ENCODE data around the gene AFF2.

The AFF2 gene

DNA sequence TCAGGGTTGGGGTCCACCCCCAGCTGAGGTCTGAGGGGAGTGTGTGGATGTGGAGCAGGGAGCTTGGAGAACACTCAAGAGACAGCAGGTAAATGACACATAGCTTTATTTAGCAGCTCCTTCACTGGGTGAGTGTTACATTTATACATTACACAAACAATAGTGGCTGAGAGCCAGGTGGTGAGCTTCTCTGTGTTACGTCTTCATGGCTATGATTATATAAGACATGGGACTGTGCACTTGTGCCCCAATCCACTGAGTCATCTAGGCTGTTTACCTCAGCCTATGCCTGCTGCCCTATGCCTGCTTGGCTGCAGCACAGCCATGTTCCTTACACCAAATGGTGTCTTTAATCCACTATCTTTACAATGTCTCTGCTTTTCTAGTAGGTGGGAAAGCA lies 459.6 kb downstream of the AFF2 start:
- POLR2A ChIA-PET = no interaction called here
- DNase-seq (ENCODE audit: extremely low spot score) = no peak
- TF ChIP-seq L3MBTL2 (conservative IDR thresholded peaks at IDR 0.05) (no peak), FOXA1 (IDR thresholded peaks at IDR 0.05) (no peak), FOXM1 (IDR thresholded peaks at IDR 0.05; ENCODE audit: borderline replicate concordance) (no peak), NFRKB (IDR thresholded peaks at IDR 0.05) (no peak), CTBP1 (IDR thresholded peaks at IDR 0.05; ENCODE audit: borderline replicate concordance) (no peak), BHLHE40 (IDR thresholded peaks at IDR 0.05; ENCODE audit: borderline replicate concordance) (no peak), TARDBP (IDR thresholded peaks at IDR 0.05) (no peak)
- CTCF ChIA-PET = no interaction called here

DNA sequence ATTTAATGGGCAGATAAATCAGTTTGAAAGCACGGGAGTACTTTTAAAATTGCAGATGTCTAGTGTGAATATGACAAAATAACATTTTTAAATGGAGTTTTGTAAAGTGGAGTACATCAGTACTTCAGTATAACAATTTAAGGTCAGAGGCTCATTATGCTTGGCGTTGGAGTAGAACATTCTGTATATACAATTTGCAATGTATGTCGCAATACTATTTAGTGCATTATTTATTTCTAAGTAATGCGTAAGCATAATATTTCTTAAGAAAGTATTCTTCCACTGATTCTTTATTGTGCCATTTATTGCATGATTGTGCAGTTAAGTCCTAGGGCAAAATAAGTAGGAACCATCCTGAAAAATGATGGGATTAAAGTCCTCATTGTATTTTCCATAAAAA lies 461.6 kb downstream of the AFF2 start:
- CTCF ChIA-PET = no interaction called here
- POLR2A ChIA-PET = no interaction called here
- no peak for DNase-seq (ENCODE audit: extremely low spot score)
- no peak for TF ChIP-seq NFRKB (IDR thresholded peaks at IDR 0.05)
- TF ChIP-seq HDGF (IDR thresholded peaks at IDR 0.05; ENCODE audit: borderline replicate concordance) = no peak
- TF ChIP-seq ELF4 (IDR thresholded peaks at IDR 0.05) = no peak
- no peak for TF ChIP-seq ARNT (IDR thresholded peaks at IDR 0.05)
- TF ChIP-seq SP1 (IDR thresholded peaks at IDR 0.05) = no peak
- TF ChIP-seq SUZ12 (IDR thresholded peaks at IDR 0.05) = no peak
- TF ChIP-seq FOXM1 (IDR thresholded peaks at IDR 0.05; ENCODE audit: borderline replicate concordance) = no peak
- TF ChIP-seq, protein P1, sequence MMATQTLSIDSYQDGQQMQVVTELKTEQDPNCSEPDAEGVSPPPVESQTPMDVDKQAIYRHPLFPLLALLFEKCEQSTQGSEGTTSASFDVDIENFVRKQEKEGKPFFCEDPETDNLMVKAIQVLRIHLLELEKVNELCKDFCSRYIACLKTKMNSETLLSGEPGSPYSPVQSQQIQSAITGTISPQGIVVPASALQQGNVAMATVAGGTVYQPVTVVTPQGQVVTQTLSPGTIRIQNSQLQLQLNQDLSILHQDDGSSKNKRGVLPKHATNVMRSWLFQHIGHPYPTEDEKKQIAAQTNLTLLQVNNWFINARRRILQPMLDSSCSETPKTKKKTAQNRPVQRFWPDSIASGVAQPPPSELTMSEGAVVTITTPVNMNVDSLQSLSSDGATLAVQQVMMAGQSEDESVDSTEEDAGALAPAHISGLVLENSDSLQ (IDR thresholded peaks at IDR 0.05) = no peak
- TF ChIP-seq TARDBP (IDR thresholded peaks at IDR 0.05) = no peak
- TF ChIP-seq FOXA1 (IDR thresholded peaks at IDR 0.05) = no peak
- TF ChIP-seq FOXK2 (IDR thresholded peaks at IDR 0.05) = no peak
- no peak for TF ChIP-seq L3MBTL2 (conservative IDR thresholded peaks at IDR 0.05)

DNA sequence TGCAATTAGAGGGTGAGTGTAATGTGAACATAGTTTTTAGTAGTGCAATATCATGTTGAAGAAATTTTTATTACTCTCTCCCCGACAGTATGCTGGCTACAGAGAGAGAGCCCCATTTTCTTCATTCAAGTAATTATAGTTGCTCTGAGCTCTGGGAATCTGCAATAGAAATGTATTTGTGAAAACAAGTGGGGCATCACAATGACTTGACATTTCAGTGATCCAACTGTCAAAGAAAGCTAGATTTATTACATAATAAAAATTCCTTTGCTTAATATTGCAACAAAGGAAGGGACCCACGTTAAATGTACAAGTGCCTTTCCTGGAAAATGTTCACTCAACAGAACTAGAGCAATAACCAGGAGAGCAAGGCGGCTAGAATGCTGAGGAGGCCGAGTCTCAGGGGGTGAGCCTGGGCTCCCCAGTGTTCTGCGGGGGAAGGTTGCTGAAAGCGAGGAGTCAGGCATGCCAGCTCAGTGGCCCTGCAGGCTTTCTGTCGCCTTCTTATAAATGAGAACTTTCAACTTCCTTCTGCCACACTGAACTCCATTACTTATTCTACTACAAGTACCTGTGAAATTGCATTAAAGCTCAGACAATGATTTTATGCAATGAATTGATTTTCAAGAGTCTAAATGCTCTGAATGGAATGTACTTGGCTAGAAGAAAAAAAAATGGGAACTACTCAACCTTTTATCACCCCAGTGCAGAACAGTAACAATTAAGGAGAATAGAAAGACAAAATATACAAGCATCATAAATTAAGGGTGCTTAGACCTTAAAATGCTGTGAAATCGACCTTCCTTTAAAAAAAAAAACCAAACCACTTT lies 476.4 kb downstream of the AFF2 start:
- POLR2A ChIA-PET = no interaction called here
- CTCF ChIA-PET = no interaction called here
- no peak for DNase-seq (ENCODE audit: extremely low spot score)
- TF ChIP-seq HDGF (IDR thresholded peaks at IDR 0.05; ENCODE audit: borderline replicate concordance) (no peak), FOXA1 (IDR thresholded peaks at IDR 0.05) (no peak)

DNA sequence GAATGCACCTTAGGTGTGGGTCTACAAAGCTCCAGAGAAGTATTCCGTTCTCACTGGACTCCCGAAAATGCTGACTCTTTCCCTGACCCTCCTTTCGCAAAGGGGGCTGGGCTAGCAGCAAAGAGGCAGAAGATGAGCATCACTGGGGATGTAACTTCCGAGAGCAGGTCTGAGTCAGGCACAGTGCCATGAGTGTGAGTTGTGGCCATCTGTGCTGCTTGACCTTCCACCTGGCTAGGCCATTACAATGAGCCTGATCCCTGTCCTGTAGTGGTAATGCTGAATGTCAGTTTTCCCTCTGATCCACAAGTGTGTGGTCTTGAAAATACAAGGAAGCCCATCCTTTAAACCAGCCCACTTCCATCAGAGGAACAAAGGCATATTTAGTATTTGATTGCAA lies 479.4 kb downstream of the AFF2 start:
- no peak for TF ChIP-seq FOXA1 (IDR thresholded peaks at IDR 0.05)
- TF ChIP-seq L3MBTL2 (conservative IDR thresholded peaks at IDR 0.05) = no peak
- TF ChIP-seq CTBP1 (IDR thresholded peaks at IDR 0.05; ENCODE audit: borderline replicate concordance) = no peak
- no peak for TF ChIP-seq FOXM1 (IDR thresholded peaks at IDR 0.05; ENCODE audit: borderline replicate concordance)
- TF ChIP-seq NFRKB (IDR thresholded peaks at IDR 0.05) = no peak
- TF ChIP-seq SP1 (IDR thresholded peaks at IDR 0.05) = no peak
- ChIA-PET POLR2A (no interaction called here), CTCF (no interaction called here)
- DNase-seq (ENCODE audit: extremely low spot score) = no peak

DNA sequence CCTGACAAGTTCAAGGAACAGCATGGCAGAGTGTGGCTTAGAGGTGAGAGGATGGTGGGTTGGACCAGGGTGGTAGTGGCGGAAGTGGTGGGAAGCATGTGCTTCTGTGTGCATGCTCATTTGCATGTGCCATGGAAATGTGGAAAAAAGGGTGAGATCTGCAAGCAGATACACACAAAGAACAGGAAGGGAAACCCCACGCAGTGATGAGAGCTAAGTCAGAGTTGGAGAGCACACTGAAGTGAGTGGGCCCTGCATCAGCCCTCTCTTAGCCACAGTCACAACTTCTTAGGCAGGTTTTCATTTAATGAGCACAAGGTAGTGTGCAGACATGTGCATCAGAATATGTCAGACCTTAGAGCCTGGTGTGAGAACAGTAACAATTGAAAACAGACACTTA lies 483.8 kb downstream of the AFF2 start:
- ChIA-PET POLR2A (no interaction called here), CTCF (no interaction called here)
- no peak for DNase-seq (ENCODE audit: extremely low spot score)
- no peak for TF ChIP-seq TARDBP (IDR thresholded peaks at IDR 0.05)
- TF ChIP-seq, protein P1 (IDR thresholded peaks at IDR 0.05) = no peak

DNA sequence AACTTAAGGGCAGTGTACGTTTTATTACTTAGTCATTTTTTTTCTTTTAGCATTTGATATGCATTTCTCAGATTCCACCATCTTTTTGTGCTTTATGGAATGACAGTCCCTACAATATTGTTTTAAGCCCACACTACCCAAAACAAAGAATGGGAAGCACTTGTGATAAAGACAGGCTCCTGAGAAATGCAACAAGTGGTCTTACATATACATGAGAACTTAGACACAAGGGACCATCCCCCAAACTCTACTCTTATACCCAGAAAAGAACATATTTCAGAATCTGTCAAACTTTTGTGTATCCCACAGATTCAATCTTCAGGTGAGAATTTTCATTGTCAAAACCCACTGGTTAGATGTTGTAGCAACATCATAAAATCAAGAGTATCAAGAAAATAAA lies 491.1 kb downstream of the AFF2 start:
- DNase-seq (ENCODE audit: extremely low spot score) = no peak
- no peak for TF ChIP-seq SUZ12 (IDR thresholded peaks at IDR 0.05)
- TF ChIP-seq, protein P1 (IDR thresholded peaks at IDR 0.05) = no peak
- ChIA-PET CTCF (no interaction called here), POLR2A (no interaction called here)

DNA sequence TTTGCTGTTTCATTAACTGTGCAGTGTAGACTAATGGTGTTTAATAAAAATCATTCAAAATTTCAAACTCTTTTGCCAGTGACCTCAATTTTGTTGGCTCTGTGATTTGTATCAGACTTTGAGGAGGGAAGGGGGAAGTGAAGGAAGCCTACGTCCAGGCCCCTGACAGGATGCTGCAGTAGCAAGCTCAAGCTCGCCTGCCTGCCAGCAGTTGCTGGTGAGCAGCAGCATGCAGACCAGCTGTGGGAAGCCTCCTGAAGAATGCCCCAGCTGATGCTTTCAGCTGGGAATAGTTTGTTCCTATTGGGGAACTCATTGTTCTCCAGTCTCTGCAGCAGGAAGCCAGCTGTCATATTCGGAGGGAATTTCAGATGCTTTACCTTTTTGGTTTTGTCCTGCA lies 495.2 kb downstream of the AFF2 start:
- TF ChIP-seq ARNT (IDR thresholded peaks at IDR 0.05) (no peak), BHLHE40 (IDR thresholded peaks at IDR 0.05; ENCODE audit: borderline replicate concordance) (no peak), TARDBP (IDR thresholded peaks at IDR 0.05) (no peak), NFRKB (IDR thresholded peaks at IDR 0.05) (no peak), LEF1 (IDR thresholded peaks at IDR 0.05; ENCODE audit: borderline replicate concordance) (no peak), SUZ12 (IDR thresholded peaks at IDR 0.05) (no peak), ZNF384 (IDR thresholded peaks at IDR 0.05) (no peak), L3MBTL2 (conservative IDR thresholded peaks at IDR 0.05) (no peak), FOXM1 (IDR thresholded peaks at IDR 0.05; ENCODE audit: borderline replicate concordance) (no peak), ELF4 (IDR thresholded peaks at IDR 0.05) (no peak), CTBP1 (IDR thresholded peaks at IDR 0.05; ENCODE audit: borderline replicate concordance) (no peak), FOXK2 (IDR thresholded peaks at IDR 0.05) (no peak), HDGF (IDR thresholded peaks at IDR 0.05; ENCODE audit: borderline replicate concordance) (no peak), SP1 (IDR thresholded peaks at IDR 0.05) (no peak), FOXA1 (IDR thresholded peaks at IDR 0.05) (no peak)
- TF ChIP-seq, protein P1 (IDR thresholded peaks at IDR 0.05) = no peak
- POLR2A ChIA-PET = no interaction called here

More for the DNA sequence above, 495.2 kb downstream of the AFF2 start:
- DNase-seq (ENCODE audit: extremely low spot score) = no peak
- CTCF ChIA-PET = no interaction called here
